ENCODE measurements around the gene CDIP1.

- TF ChIP-seq, protein P1, sequence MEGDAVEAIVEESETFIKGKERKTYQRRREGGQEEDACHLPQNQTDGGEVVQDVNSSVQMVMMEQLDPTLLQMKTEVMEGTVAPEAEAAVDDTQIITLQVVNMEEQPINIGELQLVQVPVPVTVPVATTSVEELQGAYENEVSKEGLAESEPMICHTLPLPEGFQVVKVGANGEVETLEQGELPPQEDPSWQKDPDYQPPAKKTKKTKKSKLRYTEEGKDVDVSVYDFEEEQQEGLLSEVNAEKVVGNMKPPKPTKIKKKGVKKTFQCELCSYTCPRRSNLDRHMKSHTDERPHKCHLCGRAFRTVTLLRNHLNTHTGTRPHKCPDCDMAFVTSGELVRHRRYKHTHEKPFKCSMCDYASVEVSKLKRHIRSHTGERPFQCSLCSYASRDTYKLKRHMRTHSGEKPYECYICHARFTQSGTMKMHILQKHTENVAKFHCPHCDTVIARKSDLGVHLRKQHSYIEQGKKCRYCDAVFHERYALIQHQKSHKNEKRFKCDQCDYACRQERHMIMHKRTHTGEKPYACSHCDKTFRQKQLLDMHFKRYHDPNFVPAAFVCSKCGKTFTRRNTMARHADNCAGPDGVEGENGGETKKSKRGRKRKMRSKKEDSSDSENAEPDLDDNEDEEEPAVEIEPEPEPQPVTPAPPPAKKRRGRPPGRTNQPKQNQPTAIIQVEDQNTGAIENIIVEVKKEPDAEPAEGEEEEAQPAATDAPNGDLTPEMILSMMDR (conservative IDR thresholded peaks at IDR 0.05) = no peak
- no peak for TF ChIP-seq ZFX (IDR thresholded peaks at IDR 0.05)
Measured at GRCh38 chr16:4489030-4489429, 49.5 kb downstream of the CDIP1 start.
